H9 (cell line): ENCODE data around the gene SH3GL3. TPM values are rescaled to one million over a fixed set of nuclear protein-coding genes. Genes with fewer than 3 reads are reported as not detected.

Experiments used
- DNase-seq: peaks from one replicate; pipeline ENCODE4 v3.0.0-alpha.2; 2017
- H2AFZ ChIP-seq: one replicate; pipeline ENCODE4 v1.6.1; 2013; ENCODE audit warnings: mild to moderate bottlenecking, low read length, control low read depth, moderate library complexity
- H2AK5ac ChIP-seq: 2 replicates; pipeline ENCODE4 v1.6.1; 2013; ENCODE audit warnings: low read length, control low read depth, mixed read lengths; ENCODE audit not compliant: insufficient read length
- H2BK120ac ChIP-seq: one replicate; pipeline ENCODE4 v1.6.1; 2013; ENCODE audit warnings: low read depth, mild to moderate bottlenecking, low read length, control low read depth, inconsistent platforms; ENCODE audit not compliant: poor library complexity, severe bottlenecking
- H2BK12ac ChIP-seq: 2 replicates; pipeline ENCODE4 v1.6.1; 2013; ENCODE audit warnings: low read length, control low read depth, mixed read lengths, low read depth; ENCODE audit not compliant: insufficient read length
- H2BK15ac ChIP-seq: 2 replicates; pipeline ENCODE4 v1.6.1; 2013; ENCODE audit warnings: low read depth, low read length, control low read depth
- H2BK20ac ChIP-seq: one replicate; pipeline ENCODE4 v1.6.1; 2013; ENCODE audit warnings: low read depth, mild to moderate bottlenecking, low read length, control low read depth, inconsistent platforms; ENCODE audit not compliant: poor library complexity, severe bottlenecking
- H2BK5ac ChIP-seq: 2 replicates; pipeline ENCODE4 v1.6.1; 2013; ENCODE audit warnings: low read length, control low read depth, mixed read lengths; ENCODE audit not compliant: insufficient read length
- H3K14ac ChIP-seq: 2 replicates; pipeline ENCODE4 v1.6.1; 2013; ENCODE audit warnings: low read length, control low read depth; ENCODE audit not compliant: insufficient read depth
- H3K18ac ChIP-seq: 2 replicates; pipeline ENCODE4 v1.6.1; 2013; ENCODE audit warnings: low read depth, mild to moderate bottlenecking, mixed read lengths, low read length, control low read depth; ENCODE audit not compliant: insufficient read length
- H3K23ac ChIP-seq: 2 replicates; pipeline ENCODE4 v1.6.1; 2013; ENCODE audit warnings: low read length, control low read depth, mixed read lengths, low read depth; ENCODE audit not compliant: insufficient read length
- H3K23me2 ChIP-seq: 2 replicates; pipeline ENCODE4 v1.6.1; 2013; ENCODE audit warnings: low read depth, mild to moderate bottlenecking, mixed read lengths, low read length, control low read depth; ENCODE audit not compliant: insufficient read length, poor library complexity, severe bottlenecking
- H3K27ac ChIP-seq: 2 replicates; pipeline ENCODE4 v1.5.1; 2013; ENCODE audit warnings: low read length, control low read depth, mixed read lengths, low read depth; ENCODE audit not compliant: insufficient read length
- H3K27me3 ChIP-seq: 2 replicates; pipeline ENCODE4 v1.6.1; 2013; ENCODE audit warnings: low read length, control low read depth, inconsistent platforms; ENCODE audit not compliant: insufficient read depth
- H3K4ac ChIP-seq: 2 replicates; pipeline ENCODE4 v1.6.1; 2013; ENCODE audit warnings: low read depth, mild to moderate bottlenecking, control low read depth, inconsistent platforms, low read length, moderate library complexity
- H3K4me1 ChIP-seq: 2 replicates; pipeline ENCODE4 v1.6.1; 2013; ENCODE audit warnings: low read length, control low read depth, inconsistent platforms; ENCODE audit not compliant: insufficient read depth
- H3K4me2 ChIP-seq: 2 replicates; pipeline ENCODE4 v1.6.1; 2013; ENCODE audit warnings: low read length, control low read depth, mixed read lengths; ENCODE audit not compliant: insufficient read length, insufficient read depth
- H3K56ac ChIP-seq: 2 replicates; pipeline ENCODE4 v1.6.1; 2013; ENCODE audit warnings: low read depth, mild to moderate bottlenecking, mixed read lengths, low read length, control low read depth; ENCODE audit not compliant: insufficient read length
- H3K79me1 ChIP-seq: 2 replicates; pipeline ENCODE4 v1.6.1; 2013; ENCODE audit warnings: low read depth, mild to moderate bottlenecking, moderate library complexity, low read length, control low read depth, inconsistent platforms; ENCODE audit not compliant: insufficient read depth, poor library complexity, severe bottlenecking
- H3K79me2 ChIP-seq: 2 replicates; pipeline ENCODE4 v1.6.1; 2013; ENCODE audit warnings: low read length, control low read depth, inconsistent platforms; ENCODE audit not compliant: insufficient read depth
- H3K9ac ChIP-seq: 2 replicates; pipeline ENCODE4 v1.6.1; 2013; ENCODE audit warnings: low read length, control low read depth, mixed read lengths; ENCODE audit not compliant: insufficient read length; ENCODE audit errors: extremely low read depth
- H3K9me3 ChIP-seq: one replicate; pipeline ENCODE4 v1.6.1; 2013; ENCODE audit warnings: low read depth, low read length, inconsistent platforms; ENCODE audit not compliant: control insufficient read depth
- H3T11ph ChIP-seq: one replicate; pipeline ENCODE4 v1.6.1; 2013; ENCODE audit warnings: mild to moderate bottlenecking, low read length, control low read depth, inconsistent platforms
- H4K20me1 ChIP-seq: one replicate; pipeline ENCODE4 v1.6.1; 2013; ENCODE audit not compliant: control insufficient read depth, insufficient read length, insufficient read depth
- H4K5ac ChIP-seq: 2 replicates; pipeline ENCODE4 v1.6.1; 2013; ENCODE audit warnings: low read depth, mild to moderate bottlenecking, mixed read lengths, low read length, control low read depth; ENCODE audit not compliant: insufficient read length
- H4K8ac ChIP-seq: replicated peaks from 2 replicates; pipeline ENCODE4 v1.6.1; 2013; ENCODE audit warnings: low read length, control low read depth, mixed read lengths, low read depth; ENCODE audit not compliant: insufficient read length
- H4K91ac ChIP-seq: 2 replicates; pipeline ENCODE4 v1.6.1; 2013; ENCODE audit warnings: low read depth, mild to moderate bottlenecking, moderate library complexity, mixed read lengths, low read length, control low read depth; ENCODE audit not compliant: insufficient read length
- H3K27ac Mint-ChIP-seq, 3 experiments: 2 replicates in 2 of 3; 3 replicates in 1 of 3; pipeline ENCODE4 v1.8.0; 2020 to 2021; ENCODE audit warnings: mixed read lengths in 3 of 3, mild to moderate bottlenecking in 1 of 3, moderate library complexity in 1 of 3
- H3K27me3 Mint-ChIP-seq: 2 replicates; pipeline ENCODE4 v1.8.0; 2021; ENCODE audit warnings: low read depth, mild to moderate bottlenecking, moderate library complexity, mixed read lengths
- H3K36me3 Mint-ChIP-seq, 3 experiments: 2 replicates in 2 of 3; 3 replicates in 1 of 3; pipeline ENCODE4 v1.8.0; 2020 to 2021; ENCODE audit warnings: low read depth in 3 of 3, mixed read lengths in 3 of 3; ENCODE audit not compliant: insufficient read depth in 1 of 3
- H3K4me1 Mint-ChIP-seq, 2 experiments: 2 replicates each; pipeline ENCODE4 v1.8.0; 2020; ENCODE audit warnings: mixed read lengths in 2 of 2
- H3K4me3 Mint-ChIP-seq, 2 experiments: 2 replicates in 1 of 2; 3 replicates in 1 of 2; pipeline ENCODE4 v1.8.0; 2020 to 2021; ENCODE audit warnings: mild to moderate bottlenecking in 2 of 2, mixed read lengths in 2 of 2, moderate library complexity in 1 of 2
- H3K9me3 Mint-ChIP-seq, 2 experiments: 2 replicates in 1 of 2; 3 replicates in 1 of 2; pipeline ENCODE4 v1.8.0; 2020; ENCODE audit warnings: mild to moderate bottlenecking in 2 of 2, mixed read lengths in 2 of 2, moderate library complexity in 1 of 2
- WGBS: extraction: QIAGEN DNeasy Blood & Tissue Kit; methylation state at CpG from one replicate; pipeline ENCODE4 v1.1.7; 2013; ENCODE audit warnings: missing lambda C conversion rate, low lambda C conversion rate, mixed read lengths; ENCODE audit not compliant: insufficient read length; ENCODE audit errors: extremely low coverage; 5-methylcytosine and 5-hydroxymethylcytosine counted together
- total RNA-seq: library from RNA; stranded (reverse); gene quantifications from 2 replicates; pipeline ENCODE4 v1.2.1, GENCODE V29; 2021
- TF ChIP-seq, protein P1 (sequence below): fragments of 200-600 bp; sonication (generic); conservative IDR thresholded peaks from 3 replicates; pipeline ENCODE4 v1.8.0; 2021; ENCODE audit warnings: antibody characterized with exemption, mild to moderate bottlenecking

Gene SH3GL3
- total RNA-seq, 1 experiment from 2014 or later, result 11.2 TPM

DNA sequence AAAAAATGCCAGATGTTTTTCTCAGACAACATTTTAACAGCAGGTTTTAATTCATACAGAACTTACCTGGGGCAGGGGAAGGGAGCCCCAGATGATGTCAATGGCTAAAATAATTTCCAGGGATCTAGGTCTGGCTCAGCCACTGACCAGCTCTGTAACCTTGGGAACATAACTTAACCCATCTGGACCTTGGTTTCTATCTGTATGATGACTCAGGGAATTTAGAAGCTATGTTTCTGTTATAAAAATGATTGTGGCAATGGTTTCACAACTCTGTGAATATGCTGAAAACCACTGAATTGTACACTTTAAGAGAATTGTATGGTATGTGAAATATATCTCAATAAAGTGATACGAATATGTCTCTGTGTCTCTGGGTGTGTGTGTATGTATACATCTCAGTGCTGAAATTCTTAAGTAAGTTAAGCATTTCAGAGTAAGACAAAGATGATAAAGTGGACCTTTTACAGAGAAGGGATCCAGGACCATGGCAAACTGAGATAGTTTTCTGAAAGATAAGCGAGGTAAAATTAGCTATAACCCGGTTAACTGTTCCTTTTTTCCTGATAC is 2.9 kb downstream of the SH3GL3 start:
- no CpG with 5 or more reads among the region's 3 CpGs for WGBS

More for the DNA sequence above, 2.9 kb downstream of the SH3GL3 start:
- DNase-seq, result no peak
- Histone ChIP-seq H3K23me2 (peaks cover 9% of the 10 kb centered on the region), H2BK20ac (no peak overlapping the region), H3K23ac (no peak overlapping the region), H3K18ac (no peak overlapping the region), H3K9me3 (no peaks in the 10 kb centered on the region), H4K5ac (no peak overlapping the region), H3K56ac (no peak overlapping the region), H3K9ac (no peak overlapping the region), H2BK5ac (no peak overlapping the region), H2BK15ac (no peak overlapping the region), H3K14ac (no peak overlapping the region), H3K27ac (no peak overlapping the region), H3K79me1 (no peaks in the 10 kb centered on the region), H2AFZ (no peak overlapping the region), H3K4me2 (no peak overlapping the region), H2AK5ac (no peak overlapping the region), H2BK120ac (no peak overlapping the region), H4K20me1 (no peaks in the 10 kb centered on the region), H3K79me2 (no peaks in the 10 kb centered on the region), H3K4ac (no peak overlapping the region), H2BK12ac (no peak overlapping the region), H3K4me1 (no peaks in the 10 kb centered on the region), H4K91ac (no peak overlapping the region), H3K27me3 (no peaks in the 10 kb centered on the region; the same call in 1 of the 2 replicates), H3T11ph (no peak overlapping the region), H4K8ac (no peak overlapping the region)
- H3K9me3 Mint-ChIP-seq, result peaks cover 0 to 5% of the 10 kb centered on the region in 2 experiments; a peak in 3 of 5 replicates
- peaks cover 30% of the 10 kb centered on the region for H3K27me3 Mint-ChIP-seq
- no peak overlapping the region for H3K4me3 Mint-ChIP-seq
- no peaks in the 10 kb centered on the region; a peak in 1 of 7 replicates for H3K36me3 Mint-ChIP-seq
- H3K27ac Mint-ChIP-seq, result no peak overlapping the region
- TF ChIP-seq, protein P1, sequence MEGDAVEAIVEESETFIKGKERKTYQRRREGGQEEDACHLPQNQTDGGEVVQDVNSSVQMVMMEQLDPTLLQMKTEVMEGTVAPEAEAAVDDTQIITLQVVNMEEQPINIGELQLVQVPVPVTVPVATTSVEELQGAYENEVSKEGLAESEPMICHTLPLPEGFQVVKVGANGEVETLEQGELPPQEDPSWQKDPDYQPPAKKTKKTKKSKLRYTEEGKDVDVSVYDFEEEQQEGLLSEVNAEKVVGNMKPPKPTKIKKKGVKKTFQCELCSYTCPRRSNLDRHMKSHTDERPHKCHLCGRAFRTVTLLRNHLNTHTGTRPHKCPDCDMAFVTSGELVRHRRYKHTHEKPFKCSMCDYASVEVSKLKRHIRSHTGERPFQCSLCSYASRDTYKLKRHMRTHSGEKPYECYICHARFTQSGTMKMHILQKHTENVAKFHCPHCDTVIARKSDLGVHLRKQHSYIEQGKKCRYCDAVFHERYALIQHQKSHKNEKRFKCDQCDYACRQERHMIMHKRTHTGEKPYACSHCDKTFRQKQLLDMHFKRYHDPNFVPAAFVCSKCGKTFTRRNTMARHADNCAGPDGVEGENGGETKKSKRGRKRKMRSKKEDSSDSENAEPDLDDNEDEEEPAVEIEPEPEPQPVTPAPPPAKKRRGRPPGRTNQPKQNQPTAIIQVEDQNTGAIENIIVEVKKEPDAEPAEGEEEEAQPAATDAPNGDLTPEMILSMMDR, result no peak
- H3K4me1 Mint-ChIP-seq, result peaks cover 13 to 22% of the 10 kb centered on the region in 2 experiments
